COLO668 (cell line): ENCODE measurements around the gene AP5S1.
"Not testable (repeated sequence)": the region's sequence is repeated elsewhere in the genome, so short reads cannot be mapped to it uniquely, and the experiment has no call there.

Experiments
- DNase-seq: peaks from one replicate; lab custom pipeline; 2025; ENCODE audit not compliant: unreplicated experiment; lab: John Stamatoyannopoulos, UW

The AP5S1 gene

DNA sequence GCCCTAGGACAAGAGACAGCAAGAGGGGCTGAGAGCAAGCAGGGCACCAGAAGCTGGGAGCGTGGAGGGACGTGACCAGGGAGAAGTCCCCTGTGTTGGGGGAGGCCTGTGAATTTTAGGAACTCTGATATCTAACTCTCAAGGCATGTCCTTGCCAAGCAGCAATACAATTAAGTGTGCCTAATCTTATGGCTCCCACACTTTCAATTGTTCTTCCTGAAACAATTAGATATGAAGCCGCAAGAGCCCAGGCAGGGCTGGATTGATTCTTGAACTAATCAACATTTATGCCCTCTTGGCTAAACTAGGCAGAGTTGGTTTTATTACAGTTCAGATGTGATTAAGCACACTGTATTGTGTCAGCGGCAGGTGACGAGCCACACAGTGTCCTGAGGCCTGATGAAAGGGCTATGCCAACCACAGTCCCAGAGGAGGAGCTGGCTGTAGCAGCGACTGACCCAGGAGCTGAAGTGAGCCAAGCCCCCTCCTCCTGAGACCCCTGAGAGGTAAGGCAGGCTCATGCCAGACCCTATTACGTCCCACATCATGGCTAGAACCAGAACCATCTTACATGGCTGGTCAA, 22.1 kb downstream of the AP5S1 start:
- DNase-seq: no peak

DNA sequence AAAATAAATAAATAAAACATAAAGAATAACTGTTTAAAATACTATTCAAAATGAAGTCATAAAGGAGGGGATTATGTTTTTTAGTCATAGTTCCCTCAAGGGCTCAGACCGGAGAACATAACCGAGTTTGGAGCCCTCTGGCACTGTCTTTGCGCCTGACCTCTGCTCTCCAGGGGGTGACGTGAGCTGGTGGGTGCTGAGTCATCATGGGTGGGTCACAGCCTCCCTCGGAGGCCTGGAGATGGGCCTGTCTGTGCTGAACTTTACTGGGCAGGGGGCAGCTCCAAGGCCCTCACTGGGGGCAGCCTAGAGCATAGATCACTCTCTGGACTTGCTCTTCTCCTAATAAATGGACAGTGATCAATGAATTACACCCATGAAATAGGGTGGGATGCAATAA, 23.1 kb downstream of the AP5S1 start:
- DNase-seq: no peak

GRCh38 chr20:3843990-3844619, 23.8 kb downstream of the AP5S1 start:
- not testable (repeated sequence) for DNase-seq

GRCh38 chr20:3846378-3846739, 26.0 kb downstream of the AP5S1 start:
- no peak for DNase-seq

DNA sequence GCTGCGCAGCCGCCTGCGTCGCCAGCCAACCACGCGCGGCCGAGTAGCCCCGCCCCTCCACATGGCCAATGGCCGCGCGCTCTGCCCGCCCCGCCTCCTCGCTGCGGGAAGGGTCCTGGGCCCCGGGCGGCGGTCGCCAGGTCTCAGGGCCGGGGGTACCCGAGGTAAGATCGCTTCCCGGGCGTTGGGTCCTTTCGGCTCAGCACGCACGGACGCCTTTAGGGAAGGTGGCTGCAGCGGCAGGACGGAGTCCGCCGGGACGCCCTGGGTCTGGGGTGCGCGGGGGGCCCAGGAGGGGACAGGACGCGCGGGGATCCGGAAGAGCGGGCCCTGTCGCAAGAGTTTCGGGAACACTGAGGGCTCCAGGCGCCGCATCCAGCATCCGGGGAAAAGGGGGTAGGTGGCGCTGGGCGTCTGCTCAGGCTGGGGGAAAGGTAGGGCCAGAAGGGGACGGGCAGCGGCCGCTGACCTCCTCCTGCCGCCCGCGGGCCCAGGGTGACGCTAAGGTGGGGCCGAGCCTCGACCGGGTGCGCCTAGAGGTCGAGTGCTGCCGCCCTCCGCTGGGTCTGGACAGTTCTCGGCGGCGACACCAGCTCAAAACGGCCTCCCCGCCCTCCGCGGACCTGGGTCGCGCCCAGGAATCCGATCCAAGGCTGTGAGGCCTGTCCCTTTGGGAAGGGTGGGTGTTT, 26.5 kb downstream of the AP5S1 start, which contains the start of gene MAVS:
Gene MAVS, plus strand, starts transcription at position 95 of the 689 bp plus-strand sequence. CDS start 7,791 bp downstream, outside the sequence.
- DNase-seq: peak; percentile 94

- DNase-seq: no peak
Observed at GRCh38 chr20:3847429-3847940, 27.1 kb downstream of the AP5S1 start.

DNA sequence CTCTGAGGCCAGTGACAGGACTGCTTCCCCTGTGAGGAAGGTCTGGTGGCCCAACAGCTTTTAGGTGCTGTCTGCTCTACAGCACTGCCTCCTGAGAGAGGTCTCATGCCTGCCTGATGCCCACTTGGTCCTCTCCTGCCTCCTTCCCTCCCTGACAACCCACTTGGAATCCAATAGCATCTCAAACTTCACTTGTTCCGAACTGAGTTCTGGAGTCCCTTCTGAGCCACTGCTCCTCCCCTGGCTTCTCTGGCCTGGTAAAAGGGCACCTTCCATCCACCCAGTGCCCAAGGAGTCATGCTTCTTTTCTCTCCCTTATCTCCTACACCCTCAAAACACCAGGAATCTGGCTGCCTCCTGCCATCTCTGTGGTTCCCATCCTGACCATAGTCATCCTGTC, 28.2 kb downstream of the AP5S1 start:
- no peak for DNase-seq

GRCh38 chr20:3854462-3854871, 34.1 kb downstream of the AP5S1 start:
- no peak for DNase-seq

GRCh38 chr20:3857405-3857804, 37.1 kb downstream of the AP5S1 start:
- no peak for DNase-seq

- no peak for DNase-seq
Observed at GRCh38 chr20:3858689-3859088, 38.3 kb downstream of the AP5S1 start.

DNA sequence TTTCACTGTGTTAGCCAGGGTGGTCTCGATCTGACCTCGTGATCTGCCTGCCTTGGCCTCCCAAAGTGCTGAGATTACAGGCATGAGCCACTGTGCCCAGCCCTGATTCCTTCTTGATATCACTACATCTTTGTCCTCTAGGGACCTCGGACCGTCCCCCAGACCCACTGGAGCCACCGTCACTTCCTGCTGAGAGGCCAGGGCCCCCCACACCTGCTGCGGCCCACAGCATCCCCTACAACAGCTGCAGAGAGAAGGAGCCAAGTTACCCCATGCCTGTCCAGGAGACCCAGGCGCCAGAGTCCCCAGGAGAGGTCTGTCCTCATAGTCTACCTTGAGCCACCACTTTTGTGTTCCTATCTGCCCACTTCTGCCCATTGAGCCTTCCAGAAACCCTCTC, 40.8 kb downstream of the AP5S1 start:
- no peak for DNase-seq

DNA sequence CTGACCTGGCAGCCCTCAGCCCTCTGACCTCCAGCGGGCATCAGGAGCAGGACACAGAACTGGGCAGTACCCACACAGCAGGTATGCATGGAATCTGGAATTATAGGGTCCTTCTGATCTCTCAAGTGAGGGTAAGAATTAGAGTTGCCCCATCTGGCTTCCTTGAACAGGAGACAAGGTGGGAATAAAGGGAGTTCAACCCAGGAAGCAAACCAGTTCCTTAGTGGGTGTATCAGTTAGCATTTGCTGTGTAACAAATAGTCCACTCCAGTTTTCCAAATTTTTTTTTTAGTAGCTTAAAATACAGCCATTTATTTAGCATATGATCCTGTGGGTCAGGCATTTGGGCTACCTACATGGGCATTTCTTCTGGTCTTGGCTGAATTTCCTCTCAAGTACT, 42.0 kb downstream of the AP5S1 start:
- DNase-seq: no peak

DNA sequence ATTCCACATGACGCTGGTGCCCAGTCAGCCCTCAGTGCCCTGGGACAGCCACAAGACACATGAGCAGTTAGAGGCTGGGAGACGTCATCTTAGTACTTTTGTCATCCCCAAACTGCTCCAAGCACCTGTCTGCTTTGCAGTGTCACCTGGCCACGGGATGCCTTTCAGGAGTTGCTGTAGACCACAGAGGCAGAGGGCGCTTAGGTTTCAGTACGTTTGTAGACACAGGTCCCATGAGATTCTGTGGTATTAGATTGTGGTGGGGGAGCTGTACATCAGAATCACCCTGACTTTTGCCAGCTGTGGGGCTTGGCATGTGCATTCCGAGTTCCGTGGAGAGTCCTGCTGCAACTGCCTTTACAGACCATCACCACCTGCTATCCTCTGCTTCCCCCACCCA, 43.0 kb downstream of the AP5S1 start:
- DNase-seq: no peak

DNA sequence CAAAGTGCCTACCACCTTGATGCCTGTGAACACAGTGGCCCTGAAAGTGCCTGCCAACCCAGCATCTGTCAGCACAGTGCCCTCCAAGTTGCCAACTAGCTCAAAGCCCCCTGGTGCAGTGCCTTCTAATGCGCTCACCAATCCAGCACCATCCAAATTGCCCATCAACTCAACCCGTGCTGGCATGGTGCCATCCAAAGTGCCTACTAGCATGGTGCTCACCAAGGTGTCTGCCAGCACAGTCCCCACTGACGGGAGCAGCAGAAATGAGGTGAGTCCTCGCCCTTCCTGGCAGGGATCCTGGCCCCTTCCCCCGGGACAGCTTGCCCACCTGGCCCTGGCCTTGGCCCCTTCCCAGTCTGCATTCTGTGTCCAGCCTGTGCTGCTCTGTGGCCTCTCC, 44.2 kb downstream of the AP5S1 start:
- no peak for DNase-seq

- DNase-seq: no peak
Observed at GRCh38 chr20:3865152-3865886, 45.0 kb downstream of the AP5S1 start.

GRCh38 chr20:3865887-3866407, 45.6 kb downstream of the AP5S1 start:
- no peak for DNase-seq

DNA sequence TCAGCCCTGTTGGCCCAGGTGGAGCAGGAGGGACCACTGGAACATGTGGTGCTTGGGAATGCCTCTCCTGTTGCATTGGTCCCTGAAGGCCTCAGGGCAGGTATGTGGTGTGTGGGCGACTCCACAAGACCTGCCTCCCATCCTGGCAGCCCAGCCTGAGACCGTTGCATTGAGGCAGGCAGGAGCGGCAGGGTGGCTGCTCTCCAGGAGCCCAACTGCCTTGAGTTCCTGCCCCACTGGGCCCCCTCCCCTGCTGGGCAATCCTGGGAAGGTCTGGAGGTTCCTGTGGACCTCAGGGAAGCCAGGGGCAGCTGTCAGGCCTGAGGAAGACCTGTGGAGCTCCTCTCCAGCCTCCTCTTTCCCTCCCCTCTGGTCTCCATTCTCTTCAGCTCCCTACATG, 46.1 kb downstream of the AP5S1 start:
- DNase-seq: no peak

GRCh38 chr20:3867802-3868201, 47.5 kb downstream of the AP5S1 start:
- no peak for DNase-seq

DNA sequence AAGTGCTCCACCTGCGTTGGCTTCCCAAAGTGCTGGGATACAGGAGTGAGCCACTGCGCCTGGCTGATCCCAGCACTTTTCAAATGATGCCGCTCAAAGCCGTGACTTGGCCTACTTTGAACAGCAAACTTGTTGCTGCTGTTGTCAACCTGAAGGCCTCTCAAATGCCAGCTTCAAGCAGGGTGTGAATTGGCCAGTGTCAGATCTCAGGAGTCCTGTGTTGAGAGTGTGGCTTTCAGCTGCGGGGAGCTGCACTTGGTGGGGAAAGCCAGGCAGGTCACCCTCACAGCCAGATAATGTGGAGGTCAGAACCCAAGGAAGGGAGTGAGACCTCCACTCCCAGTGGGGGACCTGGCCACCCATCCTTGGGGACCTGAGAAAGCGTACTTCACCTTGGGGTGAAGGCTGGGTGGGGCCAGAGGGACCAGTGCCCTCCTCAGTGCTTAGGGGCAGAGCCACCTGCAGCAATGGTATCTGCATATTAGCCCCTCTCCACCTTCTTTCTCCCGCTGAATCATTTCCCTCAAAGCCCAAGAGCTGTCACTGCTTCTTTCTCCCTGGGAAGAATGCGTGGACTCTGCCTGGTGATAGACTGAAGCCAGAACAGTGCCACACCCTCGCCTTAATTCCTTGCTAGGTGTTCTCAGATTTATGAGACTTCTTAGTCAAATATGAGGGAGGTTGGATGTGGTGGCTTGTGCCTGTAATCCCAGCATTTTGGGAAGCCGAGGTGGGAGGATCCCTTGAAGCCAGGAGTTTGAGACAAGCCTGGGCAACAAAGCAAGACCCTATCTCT, 49.7 kb downstream of the AP5S1 start:
- no peak for DNase-seq

- DNase-seq: no peak
Observed at GRCh38 chr20:3871550-3872265, 51.4 kb downstream of the AP5S1 start.
